H1 (cell line): ENCODE measurements around the gene MEIS2. TPM values are rescaled to one million over a fixed set of nuclear protein-coding genes. Genes with fewer than 3 reads are reported as not detected.

Source experiments
- CHD7 ChIP-seq: fragments of 300-600 bp; sonication (generic); IDR thresholded peaks from 2 replicates; pipeline ENCODE4 v1.7.1; 2012; ENCODE audit warnings: low read length, moderate library complexity, mild to moderate bottlenecking, inconsistent platforms; ENCODE audit not compliant: insufficient replicate concordance
- GABPA ChIP-seq: IDR thresholded peaks from 2 replicates; pipeline ENCODE4 v1.6.1; 2011; ENCODE audit warnings: mild to moderate bottlenecking, low read length, moderate library complexity, borderline replicate concordance; ENCODE audit not compliant: insufficient read depth
- KDM5A ChIP-seq: fragments of 200-600 bp; IDR thresholded peaks from 2 replicates; pipeline ENCODE4 v1.7.1; 2012; ENCODE audit warnings: mild to moderate bottlenecking, low read length, inconsistent platforms, mixed read lengths
- POLR2A ChIP-seq, 2 experiments: IDR thresholded peaks; 1 replicate in 1 of 2; 2 replicates in 1 of 2; pipeline ENCODE4 v1.6.1; 2011; ENCODE audit warnings: low read depth in 2 of 2, low read length in 2 of 2, mild to moderate bottlenecking in 2 of 2; ENCODE audit errors: control extremely low read depth in 1 of 2
- RBBP5 ChIP-seq: IDR thresholded peaks from 2 replicates; pipeline ENCODE4 v1.7.1; 2012; ENCODE audit warnings: low read depth, mild to moderate bottlenecking, inconsistent platforms, low read length, moderate library complexity, borderline replicate concordance
- RXRA ChIP-seq: IDR thresholded peaks from 2 replicates; pipeline ENCODE4 v1.6.1; 2011; ENCODE audit warnings: low read depth, mild to moderate bottlenecking, low read length, moderate library complexity; ENCODE audit not compliant: insufficient read depth
- SIRT6 ChIP-seq: IDR thresholded peaks from one replicate; pipeline ENCODE4 v1.7.1; 2012; ENCODE audit warnings: low read length, inconsistent platforms
- SIX5 ChIP-seq: IDR thresholded peaks from 2 replicates; pipeline ENCODE4 v1.6.1; 2011; ENCODE audit warnings: mild to moderate bottlenecking, low read depth, low read length
- SP4 ChIP-seq: IDR thresholded peaks from 2 replicates; pipeline ENCODE4 v1.6.1; 2012; ENCODE audit warnings: low read length, inconsistent platforms
- TBP ChIP-seq: IDR thresholded peaks from 2 replicates; pipeline ENCODE4 v1.6.1; 2011; ENCODE audit warnings: low read depth, low read length, improper control_type of control experiment
- TCF12 ChIP-seq: IDR thresholded peaks from 2 replicates; pipeline ENCODE4 v1.6.1; 2011; ENCODE audit warnings: low read depth, mild to moderate bottlenecking, low read length
- ZNF274 ChIP-seq: IDR thresholded peaks from 2 replicates; pipeline ENCODE4 v1.7.0; 2012; ENCODE audit warnings: low read length, borderline replicate concordance; ENCODE audit errors: extremely low read depth
- polyA plus RNA-seq, 7 experiments: library from polyadenylated mRNA; depleted of rRNA in 3 of 7; stranded (reverse) in 5 of 7; unstranded in 2 of 7; fragments of >200 nt in 5 of 7; fragments of 200-250 nt in 2 of 7; gene quantifications; 1 replicate in 5 of 7; 2 replicates in 1 of 7; 4 replicates in 1 of 7; pipeline versions ENCODE4 v1.2.1 to v1.2.3, GENCODE V29; 2011 to 2013; ENCODE audit warnings: missing spikeins in 2 of 7, mixed read lengths in 2 of 7
- total RNA-seq: library from RNA; stranded (reverse); fragmentation: NEBNext Ultra II Directional; extraction: Animal tissue kit (Norgen Biotek cat#: 25700); gene quantifications from 2 replicates; pipeline ENCODE4 v1.2.1, GENCODE V29; 2021

The MEIS2 gene
- total and polyA plus RNA-seq, 2 of the 8 experiments (the other 6 are each of a cell fraction or from before 2014, with no cell fraction given): 0.22 to 1.2 TPM

- no peak for TF ChIP-seq CHD7
- TF ChIP-seq RBBP5: no peak
- TF ChIP-seq RXRA: no peak
- no peak for TF ChIP-seq TCF12
- TF ChIP-seq SP4: no peak
- no peak for TF ChIP-seq SIX5
- TF ChIP-seq KDM5A: no peak
- no peak for TF ChIP-seq POLR2A (IDR thresholded peaks at IDR 0.05; ENCODE audit: control extremely low read depth in 1 of 2, low read depth in 2 of 2, low read length in 2 of 2)
- TF ChIP-seq GABPA: no peak
- no peak for TF ChIP-seq ZNF274
- no peak for TF ChIP-seq SIRT6
- TF ChIP-seq TBP: no peak
These were observed 111.4 kb downstream of the MEIS2 start (continued) for GRCh38 chr15:36988947-36989346.
